Mesodermal cell (in vitro differentiated cells): ENCODE data around the gene SLC6A11.
A peak's percentile ranks its signal among the peaks of the same experiment; 100 is the strongest.

Experiments
- H3K27ac ChIP-seq: 2 replicates; pipeline ENCODE4 v1.7.0; 2013; ENCODE audit warnings: mild to moderate bottlenecking, low read depth, low read length, moderate library complexity; ENCODE audit not compliant: severe bottlenecking
- H3K36me3 ChIP-seq: 2 replicates; pipeline ENCODE4 v1.7.1; 2013; ENCODE audit warnings: mild to moderate bottlenecking, low read length, moderate library complexity; ENCODE audit not compliant: control insufficient read depth, insufficient read depth
- H3K4me1 ChIP-seq: one replicate; pipeline ENCODE4 v1.7.1; 2013; ENCODE audit warnings: mild to moderate bottlenecking, low read length; ENCODE audit not compliant: insufficient read depth, control insufficient read depth, poor library complexity, severe bottlenecking
- H3K4me3 ChIP-seq: 2 replicates; pipeline ENCODE4 v1.7.0; 2013; ENCODE audit warnings: low read length, control low read depth, mild to moderate bottlenecking; ENCODE audit not compliant: insufficient read depth, poor library complexity, severe bottlenecking; ENCODE audit errors: extremely low read depth
- H3K9me3 ChIP-seq: 2 replicates; pipeline ENCODE4 v1.7.1; 2013; ENCODE audit warnings: mild to moderate bottlenecking, low read length, moderate library complexity; ENCODE audit not compliant: control insufficient read depth
- WGBS, 2 experiments: methylation state at CpG; one replicate each; pipeline ENCODE4 v1.1.5; 2013; ENCODE audit warnings: missing lambda C conversion rate in 2 of 2; ENCODE audit not compliant: insufficient coverage in 2 of 2; 5-methylcytosine and 5-hydroxymethylcytosine counted together

Gene SLC6A11

DNA sequence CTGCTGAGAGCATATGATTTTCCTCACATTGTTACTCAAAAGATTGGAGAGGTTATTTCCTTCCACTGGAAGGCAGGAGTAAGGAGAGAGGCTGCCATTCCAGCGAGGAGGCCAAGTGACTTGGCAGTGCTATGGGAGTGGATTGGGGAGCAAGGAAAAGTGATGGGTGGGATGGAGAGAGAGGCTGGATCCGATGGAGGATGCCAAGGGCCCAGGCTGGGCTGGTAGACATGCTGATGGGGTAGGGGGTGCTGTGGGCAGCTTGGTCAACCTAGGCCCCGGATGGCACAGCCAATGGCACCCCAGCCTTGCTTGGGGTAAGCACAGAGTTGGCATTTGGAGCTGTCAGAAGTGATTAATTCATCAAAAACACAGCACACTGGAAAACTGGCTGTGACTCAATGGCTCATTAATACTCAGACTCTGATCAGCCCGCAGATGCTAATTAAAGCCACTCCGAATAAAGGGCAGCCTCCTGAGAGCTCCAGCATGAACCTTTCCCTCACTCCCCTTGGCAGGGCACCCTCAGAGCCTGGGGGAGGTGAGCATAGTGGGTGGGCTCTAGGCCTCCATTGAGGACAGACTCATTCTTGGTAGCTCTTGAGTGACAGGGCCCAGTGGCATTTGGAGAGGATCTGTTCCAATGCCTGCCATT is 154.4 kb downstream of the SLC6A11 start:
- no peak overlapping the region for H3K4me3 ChIP-seq
- H3K4me1 ChIP-seq = no peaks in the 10 kb centered on the region
- H3K27ac ChIP-seq = no peak overlapping the region
- no peaks in the 10 kb centered on the region for H3K36me3 ChIP-seq
- H3K9me3 ChIP-seq = no peaks in the 10 kb centered on the region
- 78 to 93% methylated on average over 4 to 5 of the region's 5 CpGs for WGBS, 2 experiments

DNA sequence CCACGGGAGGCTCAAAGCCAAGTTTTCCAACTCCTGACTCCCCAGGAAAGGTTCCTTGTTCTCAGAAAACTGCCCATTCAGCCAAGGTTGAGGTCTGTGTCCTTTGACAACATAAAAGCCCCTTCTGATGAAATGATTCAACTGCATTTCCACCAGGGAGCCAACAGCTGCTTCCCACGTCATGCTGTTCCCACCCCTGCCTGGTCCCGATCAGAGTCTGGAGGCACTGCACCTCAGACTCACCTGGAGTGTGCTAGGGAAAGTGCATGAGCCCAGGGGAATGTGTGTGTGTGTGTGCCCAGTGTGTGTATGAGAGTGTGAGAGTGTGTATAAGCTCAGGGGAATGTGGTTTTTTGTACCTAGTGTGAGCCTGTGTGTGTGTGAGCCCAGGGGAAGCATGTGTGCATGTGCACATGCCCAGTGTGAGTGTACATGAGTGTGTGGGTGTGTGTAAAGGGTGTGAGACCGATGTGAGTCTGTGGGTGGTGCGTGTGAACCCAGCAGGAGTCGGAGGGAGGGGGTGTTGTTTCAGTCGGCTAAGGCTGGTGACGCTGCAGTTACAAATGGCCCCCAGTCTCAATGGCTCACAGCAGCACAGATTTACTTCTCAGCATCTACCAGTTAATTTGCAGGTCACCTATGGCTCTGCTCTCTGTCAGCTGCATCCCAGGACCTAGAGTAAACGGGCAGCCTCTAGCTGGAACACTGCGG is 156.2 kb downstream of the SLC6A11 start:
- 58 to 62% methylated on average over 8 to 9 of the region's 10 CpGs for WGBS, 2 experiments
- H3K27ac ChIP-seq = no peak overlapping the region
- H3K4me3 ChIP-seq = no peak overlapping the region

DNA sequence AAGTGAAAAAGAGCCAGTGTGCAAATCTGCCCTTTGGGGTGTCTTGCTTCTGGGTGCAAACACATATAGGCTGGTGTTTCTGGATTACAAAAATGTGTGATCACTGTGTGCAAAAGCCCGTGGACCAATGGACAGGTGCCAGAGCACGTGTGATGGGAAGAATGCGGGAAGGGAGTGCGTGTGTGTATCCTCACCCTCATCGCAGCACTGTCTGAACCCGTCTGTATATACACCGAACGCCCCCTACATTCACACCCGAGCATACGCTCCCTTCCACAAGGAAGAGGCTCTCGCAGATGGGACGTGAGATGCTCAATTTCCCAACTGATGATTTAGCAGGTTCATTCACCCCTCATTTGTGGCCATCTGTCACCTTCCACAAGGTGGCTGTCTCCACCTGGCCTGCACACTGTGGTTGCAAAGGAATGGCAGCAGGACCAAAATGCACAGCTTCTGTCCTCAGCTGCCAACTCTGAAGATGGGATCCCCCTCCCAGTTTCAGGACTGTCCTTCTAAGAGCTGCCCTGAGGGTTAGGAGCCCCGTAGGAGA is 157.1 kb downstream of the SLC6A11 start:
- Histone ChIP-seq H3K4me3 (no peak overlapping the region), H3K4me1 (peaks cover 12% of the 10 kb centered on the region), H3K9me3 (no peaks in the 10 kb centered on the region), H3K36me3 (no peaks in the 10 kb centered on the region), H3K27ac (no peak overlapping the region)
- 88 to 94% methylated on average over 11 of the region's 13 CpGs for WGBS, 2 experiments

More for the DNA sequence above, 156.2 kb downstream of the SLC6A11 start:
- Histone ChIP-seq H3K9me3 (no peaks in the 10 kb centered on the region), H3K36me3 (no peaks in the 10 kb centered on the region), H3K4me1 (peaks cover 3% of the 10 kb centered on the region)

DNA sequence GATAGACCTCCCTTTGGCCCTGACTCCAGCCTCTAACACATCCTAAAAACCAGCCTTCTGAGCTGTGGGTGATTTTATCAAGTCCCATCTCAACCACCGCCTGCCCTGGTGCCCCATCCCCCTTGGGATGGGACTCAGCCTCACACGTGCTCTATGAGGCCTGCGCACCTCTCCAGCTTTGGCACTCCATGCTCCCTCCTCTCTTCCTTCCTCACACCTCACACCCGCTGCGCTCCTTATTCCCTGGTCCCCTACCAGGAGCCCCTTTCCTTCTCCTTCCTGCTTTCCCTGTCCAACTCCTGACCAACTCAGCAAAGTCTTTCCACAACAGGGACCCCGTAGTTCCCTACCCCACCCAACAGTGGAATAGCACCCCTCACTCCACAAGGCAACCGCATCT is 158.1 kb downstream of the SLC6A11 start:
- H3K9me3 ChIP-seq = no peaks in the 10 kb centered on the region
- no peak overlapping the region for H3K4me3 ChIP-seq
- H3K27ac ChIP-seq = no peak overlapping the region
- H3K36me3 ChIP-seq = no peaks in the 10 kb centered on the region
- H3K4me1 ChIP-seq = peaks cover 15% of the 10 kb centered on the region
- WGBS, 2 experiments = 80 to 92% methylated on average over 7 of the region's 7 CpGs

DNA sequence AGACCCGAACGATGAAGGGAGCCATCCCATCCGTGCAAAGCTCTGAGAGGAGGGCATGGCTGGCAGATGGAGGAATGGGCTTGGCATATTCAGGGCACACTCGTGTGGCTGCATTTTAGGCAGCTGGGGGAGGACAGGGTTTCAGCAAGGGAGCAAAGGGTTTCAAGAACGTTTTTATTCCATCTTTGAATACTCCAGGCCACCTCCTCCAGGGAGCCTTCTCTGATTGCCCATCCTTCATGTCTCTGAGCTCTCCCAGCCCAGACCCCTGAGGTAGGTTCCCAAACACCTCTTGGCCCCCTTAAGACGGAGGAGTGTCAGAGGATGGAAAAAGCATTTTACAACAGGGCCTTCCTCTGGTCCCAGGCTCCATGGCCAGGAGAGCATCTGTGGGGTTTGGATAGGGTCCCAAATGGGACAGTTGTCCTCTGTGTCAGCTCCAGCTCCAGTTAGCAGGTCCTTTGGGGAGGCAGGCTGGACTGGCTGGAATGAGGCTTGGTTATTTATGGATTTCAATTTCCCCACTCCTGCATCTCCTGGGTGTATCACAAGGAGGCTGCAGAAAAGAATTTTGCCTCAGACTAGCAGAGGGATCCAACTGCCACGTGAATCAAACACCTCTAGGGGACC is 158.8 kb downstream of the SLC6A11 start:
- 83 to 92% methylated on average over 6 to 7 of the region's 7 CpGs for WGBS, 2 experiments
- peaks cover 15% of the 10 kb centered on the region for H3K4me1 ChIP-seq
- H3K9me3 ChIP-seq = no peaks in the 10 kb centered on the region
- no peak overlapping the region for H3K4me3 ChIP-seq
- H3K27ac ChIP-seq = no peak overlapping the region
- H3K36me3 ChIP-seq = no peaks in the 10 kb centered on the region

DNA sequence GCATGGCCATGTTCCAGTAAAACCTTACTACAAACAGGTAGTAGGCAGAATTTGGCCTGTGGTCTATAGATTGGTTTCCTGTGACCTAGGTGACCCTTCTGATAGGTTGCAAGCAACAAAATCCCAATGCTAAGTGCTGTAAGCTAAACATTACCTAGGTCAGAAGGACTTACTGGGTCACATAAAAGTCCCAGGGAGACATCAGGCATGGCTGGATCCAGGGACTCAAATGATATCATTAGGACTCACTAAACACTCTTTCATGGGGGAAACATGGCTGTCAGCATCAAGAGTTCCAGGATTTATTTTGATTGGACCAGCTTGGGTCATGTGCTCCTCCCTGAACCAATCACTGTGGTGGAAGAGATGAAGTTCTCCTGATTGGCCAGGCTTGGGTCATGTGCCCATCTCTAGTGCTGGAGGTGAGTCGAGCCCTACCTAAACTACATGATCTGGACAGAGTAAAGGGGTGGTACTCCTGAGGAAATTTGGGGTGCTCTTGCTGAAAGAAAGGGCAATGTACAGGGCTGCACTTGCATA is 159.7 kb downstream of the SLC6A11 start:
- peaks cover 15% of the 10 kb centered on the region for H3K4me1 ChIP-seq
- WGBS, 2 experiments = 100% methylated on average over 1 of the region's 1 CpG; no CpG with 5 or more reads in 1 of the 2 experiments
- H3K36me3 ChIP-seq = no peaks in the 10 kb centered on the region
- no peak overlapping the region for H3K4me3 ChIP-seq
- no peak overlapping the region for H3K27ac ChIP-seq
- no peaks in the 10 kb centered on the region for H3K9me3 ChIP-seq

DNA sequence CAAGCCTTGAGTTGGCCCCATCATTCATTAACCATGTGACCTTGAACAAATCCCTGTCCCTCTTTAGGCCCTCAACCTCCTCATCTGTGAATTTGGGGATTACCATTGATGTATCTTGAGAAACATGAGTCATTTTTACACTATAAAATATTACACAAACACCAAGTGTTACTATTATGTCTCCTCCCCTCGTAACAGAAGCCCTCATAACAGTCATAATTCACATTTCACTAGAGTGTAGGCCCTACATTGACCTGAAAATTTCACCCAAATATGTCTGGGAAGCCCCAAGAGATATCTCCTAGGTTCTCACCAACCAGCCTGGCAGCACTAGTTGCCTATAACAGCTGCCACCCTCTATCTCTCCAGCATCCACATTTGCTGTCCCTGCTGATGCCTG is 160.7 kb downstream of the SLC6A11 start:
- H3K4me3 ChIP-seq = no peak overlapping the region
- WGBS, 2 experiments = 100% methylated on average over 1 of the region's 1 CpG
- H3K27ac ChIP-seq = no peak overlapping the region
- H3K36me3 ChIP-seq = no peaks in the 10 kb centered on the region
- no peaks in the 10 kb centered on the region for H3K9me3 ChIP-seq
- H3K4me1 ChIP-seq = peaks cover 15% of the 10 kb centered on the region

DNA sequence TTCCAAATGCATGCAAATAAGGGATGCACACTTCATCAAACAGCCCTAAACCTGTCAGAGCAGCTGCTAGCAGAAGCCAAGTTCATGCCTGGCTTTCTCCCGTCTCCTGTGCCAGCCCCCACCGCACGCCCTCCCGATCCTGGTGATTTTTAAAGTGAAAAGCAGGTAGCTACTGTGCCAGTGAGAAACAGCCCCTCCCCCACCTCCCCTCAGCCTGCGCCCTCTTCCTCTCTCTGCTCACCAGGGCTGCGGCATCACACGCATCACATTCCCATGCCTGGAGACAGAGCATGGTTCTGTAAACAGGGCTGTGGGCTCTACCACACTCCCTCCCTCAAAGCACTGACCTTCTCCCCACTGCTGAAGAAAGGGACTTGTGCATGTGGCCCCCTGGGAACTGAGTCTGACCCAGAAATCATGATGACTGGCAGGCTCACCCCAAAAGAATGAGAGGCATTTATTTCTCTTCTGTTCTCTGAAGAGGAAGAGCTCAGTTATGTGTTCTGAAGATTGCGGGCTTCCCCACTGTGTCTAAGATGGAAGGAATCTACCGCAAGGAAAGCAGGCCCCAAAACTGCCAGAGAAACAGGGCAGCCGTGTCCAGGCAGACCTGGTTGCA is 162.0 kb downstream of the SLC6A11 start:
- Histone ChIP-seq H3K36me3 (no peaks in the 10 kb centered on the region), H3K27ac (peak overlapping the region; percentile 23), H3K9me3 (no peaks in the 10 kb centered on the region), H3K4me3 (no peak overlapping the region), H3K4me1 (peaks cover 17% of the 10 kb centered on the region)
- 38 to 42% methylated on average over 6 to 9 of the region's 10 CpGs for WGBS, 2 experiments

DNA sequence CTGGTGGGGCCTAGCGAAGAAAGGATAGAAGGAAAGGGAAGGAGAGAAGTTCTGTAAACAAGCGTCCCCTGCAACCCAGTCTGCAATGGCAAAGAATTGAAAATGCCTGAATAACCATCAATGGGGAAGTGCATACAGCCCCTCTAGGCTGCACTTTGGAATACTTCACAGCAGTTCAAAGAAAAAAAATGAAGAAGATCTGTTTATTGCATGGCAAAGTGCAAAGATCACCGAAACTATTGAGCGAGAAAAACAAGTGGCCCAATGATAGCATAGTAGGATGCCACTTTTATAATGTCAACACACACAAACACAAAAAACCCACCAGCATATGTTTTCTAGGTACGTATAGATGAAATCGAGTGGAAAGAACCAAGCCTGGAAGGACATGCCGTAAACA is 162.9 kb downstream of the SLC6A11 start:
- no peak overlapping the region for H3K27ac ChIP-seq
- no peak overlapping the region for H3K4me3 ChIP-seq
- peaks cover 20% of the 10 kb centered on the region for H3K4me1 ChIP-seq
- no peaks in the 10 kb centered on the region for H3K36me3 ChIP-seq
- no peaks in the 10 kb centered on the region for H3K9me3 ChIP-seq
- 83 to 96% methylated on average over 5 to 6 of the region's 7 CpGs for WGBS, 2 experiments

DNA sequence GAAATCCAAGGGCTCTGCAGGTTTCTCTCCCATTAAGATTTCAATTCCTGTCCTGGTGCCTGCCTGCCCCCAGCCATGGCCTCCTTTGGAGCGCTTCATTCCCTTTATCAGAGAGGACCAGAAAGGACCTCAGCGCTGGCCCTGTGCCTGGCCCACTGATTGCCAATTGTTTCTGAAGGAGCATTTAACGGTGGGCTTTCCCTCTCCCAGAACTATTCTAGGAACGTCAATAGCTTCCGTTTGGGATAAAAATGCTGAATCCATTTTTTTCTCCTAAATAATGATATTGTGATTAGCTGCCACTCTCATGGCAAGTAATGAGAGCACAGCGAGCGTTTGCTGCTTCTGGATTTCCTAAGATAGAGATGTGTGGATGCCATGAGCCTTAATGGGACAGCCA is 164.3 kb downstream of the SLC6A11 start:
- H3K27ac ChIP-seq = no peak overlapping the region
- no peak overlapping the region for H3K4me3 ChIP-seq
- no peaks in the 10 kb centered on the region for H3K9me3 ChIP-seq
- peaks cover 20% of the 10 kb centered on the region for H3K4me1 ChIP-seq
- WGBS, 2 experiments = 91 to 95% methylated on average over 3 to 6 of the region's 7 CpGs
- H3K36me3 ChIP-seq = no peaks in the 10 kb centered on the region
